ENCODE measurements around the gene IFIT1.

DNA sequence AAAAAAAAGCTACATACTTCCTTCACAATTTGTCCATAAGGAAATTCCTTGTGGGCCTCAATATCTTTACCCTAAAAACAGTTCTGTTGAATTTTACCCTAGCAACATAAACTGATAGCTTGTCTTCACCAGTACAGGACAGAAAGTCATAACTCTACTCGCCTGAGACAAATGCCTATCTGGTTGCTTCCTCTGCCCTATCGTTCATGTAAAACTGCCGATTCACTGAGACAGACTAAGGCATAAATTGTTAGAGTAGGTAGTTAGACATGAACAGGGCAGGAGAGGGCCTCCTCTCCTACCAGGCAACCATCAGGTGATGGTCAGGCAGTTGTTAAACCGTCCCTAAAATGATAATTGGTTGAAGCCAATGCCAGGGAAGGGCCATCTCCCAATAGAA lies 39.6 kb upstream of the IFIT1 start:
- TF ChIP-seq, protein P1, sequence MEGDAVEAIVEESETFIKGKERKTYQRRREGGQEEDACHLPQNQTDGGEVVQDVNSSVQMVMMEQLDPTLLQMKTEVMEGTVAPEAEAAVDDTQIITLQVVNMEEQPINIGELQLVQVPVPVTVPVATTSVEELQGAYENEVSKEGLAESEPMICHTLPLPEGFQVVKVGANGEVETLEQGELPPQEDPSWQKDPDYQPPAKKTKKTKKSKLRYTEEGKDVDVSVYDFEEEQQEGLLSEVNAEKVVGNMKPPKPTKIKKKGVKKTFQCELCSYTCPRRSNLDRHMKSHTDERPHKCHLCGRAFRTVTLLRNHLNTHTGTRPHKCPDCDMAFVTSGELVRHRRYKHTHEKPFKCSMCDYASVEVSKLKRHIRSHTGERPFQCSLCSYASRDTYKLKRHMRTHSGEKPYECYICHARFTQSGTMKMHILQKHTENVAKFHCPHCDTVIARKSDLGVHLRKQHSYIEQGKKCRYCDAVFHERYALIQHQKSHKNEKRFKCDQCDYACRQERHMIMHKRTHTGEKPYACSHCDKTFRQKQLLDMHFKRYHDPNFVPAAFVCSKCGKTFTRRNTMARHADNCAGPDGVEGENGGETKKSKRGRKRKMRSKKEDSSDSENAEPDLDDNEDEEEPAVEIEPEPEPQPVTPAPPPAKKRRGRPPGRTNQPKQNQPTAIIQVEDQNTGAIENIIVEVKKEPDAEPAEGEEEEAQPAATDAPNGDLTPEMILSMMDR (optimal IDR thresholded peaks at IDR 0.05 in 1 of 3, IDR thresholded peaks at IDR 0.05 in 1 of 3, conservative IDR thresholded peaks at IDR 0.05 in 1 of 3; ENCODE audit: extremely low read depth in 1 of 3, insufficient read depth in 2 of 3, low read length in 3 of 3), result no peak
- TF ChIP-seq EZH2 (IDR thresholded peaks at IDR 0.05; ENCODE audit: low read length), result no peak
